ENCODE data around the gene TCEAL4. TPM values are rescaled to one million over a fixed set of nuclear protein-coding genes. Genes with fewer than 3 reads are reported as not detected.
"Not testable (repeated sequence)": the region's sequence is repeated elsewhere in the genome, so short reads cannot be mapped to it uniquely, and the experiment has no call there.

The TCEAL4 gene
- polyA plus RNA-seq, 10 donors = 75.0 to 110 (median 87.5) TPM

DNA sequence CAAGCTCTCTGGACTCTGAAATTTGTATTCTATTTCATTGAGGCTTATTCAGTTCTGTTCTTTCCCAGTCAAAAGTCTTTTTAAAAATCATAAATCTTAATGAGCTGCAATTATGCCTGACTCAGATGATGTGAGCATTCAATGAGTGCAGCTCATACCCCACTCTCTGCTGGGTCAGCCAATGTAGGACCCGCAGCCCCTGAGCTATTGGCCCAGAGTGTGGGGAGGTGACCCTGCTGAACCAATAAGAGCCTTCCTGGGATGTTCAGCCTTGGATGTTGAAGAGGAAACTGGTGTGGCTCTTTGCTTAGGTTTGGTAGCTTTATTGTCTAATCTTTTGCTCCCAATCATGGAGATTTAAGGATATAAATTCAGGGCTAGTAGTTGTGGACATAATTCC lies 12.1 kb upstream of the TCEAL4 start:
- no peak for DNase-seq

DNA sequence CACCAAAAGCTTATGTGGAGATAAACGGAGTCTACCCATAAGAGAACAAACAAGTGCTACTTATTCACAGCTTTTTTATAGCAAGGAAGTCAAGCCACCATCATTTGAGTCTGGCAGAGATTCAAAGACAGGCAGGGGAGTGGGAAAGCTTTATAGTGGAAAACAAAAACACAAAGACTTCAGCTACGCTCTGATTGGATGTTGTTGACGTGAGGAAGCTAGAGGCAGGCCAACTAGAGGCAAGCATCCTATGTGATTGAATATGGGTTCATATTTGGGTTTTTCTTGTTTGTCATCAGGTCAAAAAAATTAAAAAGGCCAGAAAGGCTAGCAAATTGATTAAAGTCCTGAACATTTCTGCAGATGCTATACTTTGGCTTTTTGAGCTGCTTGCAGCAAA lies 719 bp upstream of the TCEAL4 start:
- peak in 1 of 3 donors; percentile 10 for DNase-seq

DNA sequence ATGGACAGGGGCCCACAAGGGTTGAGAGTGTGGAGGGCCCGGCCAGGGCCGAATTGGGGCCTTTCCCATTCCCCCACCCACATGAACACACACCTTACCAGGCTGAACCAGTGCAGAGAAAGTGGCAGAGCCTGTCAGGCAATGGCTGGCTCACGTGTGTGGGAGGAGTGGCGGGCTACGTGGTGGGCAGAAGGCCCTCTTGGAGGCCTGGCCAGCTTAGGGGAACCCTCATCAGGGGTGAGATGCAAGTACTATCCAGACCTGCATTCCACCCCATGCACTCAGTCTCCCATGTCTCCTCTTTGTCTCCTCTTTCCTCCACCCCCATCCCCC lies 965 bp downstream of the TCEAL4 start:
- peak in 1 of 3 donors; percentile 45 for DNase-seq

DNA sequence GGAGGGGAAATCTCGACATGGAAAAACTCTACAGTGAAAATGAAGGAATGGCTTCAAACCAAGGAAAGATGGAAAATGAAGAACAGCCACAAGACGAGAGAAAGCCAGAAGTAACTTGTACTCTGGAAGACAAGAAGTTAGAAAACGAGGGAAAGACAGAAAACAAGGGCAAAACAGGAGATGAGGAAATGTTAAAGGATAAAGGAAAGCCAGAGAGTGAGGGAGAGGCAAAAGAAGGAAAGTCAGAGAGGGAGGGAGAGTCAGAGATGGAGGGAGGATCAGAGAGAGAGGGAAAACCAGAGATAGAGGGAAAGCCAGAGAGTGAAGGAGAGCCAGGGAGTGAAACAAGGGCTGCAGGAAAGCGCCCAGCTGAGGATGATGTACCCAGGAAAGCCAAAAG lies 1.3 kb downstream of the TCEAL4 start:
- no peak for DNase-seq

DNA sequence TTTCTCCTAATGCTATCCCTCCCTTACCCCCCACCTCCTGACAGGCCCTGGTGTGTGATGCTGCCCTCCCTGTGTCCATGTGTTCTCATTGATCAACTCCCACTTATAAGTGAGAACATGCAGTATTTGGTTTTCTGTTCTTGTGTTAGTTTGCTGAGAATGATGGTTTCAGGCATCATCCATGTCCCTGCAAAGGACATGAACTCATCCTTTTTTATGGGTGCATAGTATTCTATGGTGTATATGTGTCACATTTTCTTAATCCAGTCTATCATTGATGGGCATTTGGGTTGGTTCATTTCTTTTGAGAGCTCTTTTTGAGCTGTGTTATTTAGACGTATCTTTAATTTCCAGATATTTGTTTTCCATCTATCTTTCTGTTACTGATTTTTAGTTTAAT lies 7.0 kb downstream of the TCEAL4 start:
- not testable (repeated sequence) for DNase-seq

DNA sequence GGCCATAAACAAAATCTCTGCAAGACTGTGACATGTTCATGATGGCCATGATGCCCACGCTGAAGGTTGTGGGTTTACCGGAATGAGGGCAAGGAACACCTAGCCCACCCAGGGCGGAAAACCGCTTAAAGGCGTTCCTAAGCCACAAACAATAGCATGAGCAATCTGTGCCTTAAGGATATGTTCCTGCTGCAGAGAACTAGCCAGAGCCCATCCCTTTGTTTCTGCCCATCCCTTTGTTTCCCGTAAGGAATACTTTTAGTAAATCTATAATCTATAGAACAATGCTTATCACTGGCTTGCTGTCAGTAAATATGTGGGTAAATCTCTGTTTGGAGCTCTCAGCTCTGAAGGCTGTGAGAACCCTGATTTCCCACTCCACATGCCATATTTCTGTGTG lies 9.9 kb downstream of the TCEAL4 start:
- not testable (repeated sequence) for DNase-seq

DNA sequence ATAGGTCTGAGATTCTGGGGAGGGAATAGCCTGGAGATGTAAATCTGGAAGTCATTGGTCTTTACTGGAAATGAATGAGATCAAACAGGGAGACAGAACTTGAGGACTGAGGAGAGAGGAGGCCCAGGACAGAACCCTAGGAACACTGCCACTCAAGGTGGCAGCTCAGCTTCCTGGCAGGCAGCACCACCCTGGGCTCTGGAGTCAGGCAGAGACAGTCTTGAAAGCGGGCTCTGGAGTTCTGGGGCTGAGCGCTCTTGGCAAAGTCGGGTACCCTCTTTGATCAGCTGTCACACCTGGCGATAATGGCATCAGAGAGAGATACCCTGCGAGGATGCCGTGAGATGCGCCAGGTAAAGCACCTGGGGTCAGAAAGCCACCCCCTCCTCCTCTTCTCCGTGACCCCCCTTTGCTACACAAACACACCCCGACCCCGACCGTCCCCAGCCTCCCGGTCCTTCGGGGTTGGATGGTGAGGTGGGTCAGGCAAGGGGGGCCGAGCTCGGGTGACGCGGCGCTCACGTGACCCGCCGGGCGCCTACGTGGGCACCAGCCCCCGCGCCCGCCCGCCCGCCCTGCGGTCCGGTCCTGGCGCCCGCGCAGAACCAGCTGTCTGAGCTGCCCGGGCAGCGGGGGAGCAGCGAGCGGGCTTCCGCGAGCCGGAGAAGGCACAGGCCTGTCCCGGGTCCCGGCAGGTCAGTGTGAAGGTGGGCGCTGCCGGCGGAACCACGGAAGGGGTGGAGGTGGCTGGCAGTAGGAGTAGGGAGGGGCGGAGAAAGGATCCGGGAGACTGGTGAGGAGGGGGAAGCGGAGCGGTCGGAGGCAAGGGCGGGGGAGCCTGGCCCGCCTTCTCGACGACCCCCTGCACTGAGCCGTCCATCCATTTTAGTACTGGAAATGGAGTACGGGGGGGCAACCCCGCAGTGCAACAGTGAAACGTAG lies 22.3 kb downstream of the TCEAL4 start, which contains the start of gene TCEAL3:
Gene TCEAL3, plus strand, starts transcription at position 600 of the 942 bp plus-strand sequence. CDS start 1,102 bp downstream, outside the sequence.
- peak in 1 of 3 donors; percentile 72 for DNase-seq

DNA sequence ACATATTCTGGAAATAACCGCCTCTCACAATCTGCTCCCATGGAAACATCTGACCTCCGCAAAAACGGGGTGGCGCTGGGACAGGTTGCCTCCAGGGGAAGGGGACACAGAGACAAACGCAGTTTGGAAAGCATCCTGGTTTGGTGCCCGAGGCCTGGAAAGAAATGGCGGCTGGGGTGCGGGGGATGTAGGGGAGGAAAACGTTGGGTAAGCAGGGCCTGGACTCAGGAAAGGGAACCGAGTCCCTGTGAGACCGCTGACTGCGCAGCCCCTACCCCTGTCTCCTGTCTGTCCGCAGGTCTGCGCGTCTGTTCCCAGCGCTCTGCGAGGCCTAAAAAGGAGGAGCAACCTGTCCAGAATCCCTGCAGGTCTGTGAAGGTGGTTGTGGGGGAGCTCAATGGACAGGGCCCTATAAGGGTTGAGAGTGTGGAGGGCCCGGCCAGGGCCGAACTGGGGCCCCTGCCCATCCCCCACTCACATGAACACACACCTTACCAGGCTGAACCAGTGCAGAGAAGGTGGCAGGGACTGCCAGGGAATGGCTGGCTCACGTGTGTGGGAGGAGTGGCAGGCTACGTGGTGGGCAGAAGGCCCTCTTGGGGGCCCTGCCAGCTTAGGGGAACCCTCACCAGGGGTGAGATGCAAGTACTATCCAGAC lies 23.1 kb downstream of the TCEAL4 start:
- no peak for DNase-seq

DNA sequence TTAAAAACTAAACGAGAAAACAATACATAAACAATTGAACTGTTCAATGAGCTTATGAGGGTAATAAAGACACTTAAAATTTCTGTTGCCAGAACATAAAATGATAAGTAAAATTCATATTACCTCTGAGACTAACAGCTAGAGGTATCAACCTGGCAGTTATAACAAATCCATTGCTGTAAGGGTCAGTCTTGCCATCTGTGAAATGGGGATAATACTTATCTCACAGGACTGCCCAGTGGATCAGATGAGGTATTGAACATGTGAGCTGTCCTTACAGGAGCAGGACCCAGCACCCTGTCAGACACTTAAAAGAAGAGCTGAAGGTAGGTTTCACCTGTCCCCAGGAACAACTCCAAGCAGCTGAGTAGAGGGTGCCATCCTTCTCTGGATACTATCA lies 25.0 kb downstream of the TCEAL4 start:
- no peak for DNase-seq

DNA sequence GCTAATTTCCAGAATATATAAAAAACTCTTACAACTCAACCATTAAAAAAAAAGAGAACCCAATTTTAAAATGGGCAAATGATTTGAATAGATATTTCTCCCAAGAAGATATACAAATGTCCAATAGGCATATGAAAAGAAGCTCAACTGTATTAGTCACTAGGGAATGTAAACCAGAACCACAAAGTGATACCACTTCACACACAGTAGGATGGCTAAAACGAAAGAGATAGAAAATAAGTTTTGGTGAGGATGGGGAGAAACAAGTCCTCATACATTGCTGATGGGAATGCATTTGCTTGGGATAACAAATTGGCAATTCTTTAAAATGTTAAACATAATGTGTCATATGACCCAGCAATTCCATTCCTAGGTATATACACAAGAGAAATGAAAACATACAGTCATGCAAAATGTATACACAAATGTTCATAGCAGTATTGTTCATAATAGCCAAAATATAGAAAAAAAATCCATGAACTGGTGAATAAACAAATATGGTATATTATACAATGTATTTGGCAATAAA lies 28.1 kb downstream of the TCEAL4 start:
- DNase-seq = no peak

DNA sequence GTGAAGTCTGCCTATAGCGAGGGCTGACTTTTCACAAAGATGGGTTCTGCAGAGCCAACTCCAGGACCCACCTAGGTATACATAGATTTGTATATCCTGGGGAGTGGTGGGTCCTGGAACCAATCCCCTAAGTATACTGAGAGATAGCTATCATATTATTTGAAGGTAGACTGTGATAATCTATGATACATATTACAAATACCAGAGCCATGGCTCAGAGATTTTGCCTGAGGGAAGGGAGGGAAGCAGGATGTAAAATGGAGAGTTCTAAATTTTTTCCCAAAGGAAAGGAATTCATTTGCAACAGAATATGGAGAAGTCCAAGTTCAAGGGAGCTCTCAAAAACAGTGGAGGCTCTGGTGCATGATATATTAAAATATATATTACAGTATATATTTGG lies 29.7 kb downstream of the TCEAL4 start:
- DNase-seq = no peak

DNA sequence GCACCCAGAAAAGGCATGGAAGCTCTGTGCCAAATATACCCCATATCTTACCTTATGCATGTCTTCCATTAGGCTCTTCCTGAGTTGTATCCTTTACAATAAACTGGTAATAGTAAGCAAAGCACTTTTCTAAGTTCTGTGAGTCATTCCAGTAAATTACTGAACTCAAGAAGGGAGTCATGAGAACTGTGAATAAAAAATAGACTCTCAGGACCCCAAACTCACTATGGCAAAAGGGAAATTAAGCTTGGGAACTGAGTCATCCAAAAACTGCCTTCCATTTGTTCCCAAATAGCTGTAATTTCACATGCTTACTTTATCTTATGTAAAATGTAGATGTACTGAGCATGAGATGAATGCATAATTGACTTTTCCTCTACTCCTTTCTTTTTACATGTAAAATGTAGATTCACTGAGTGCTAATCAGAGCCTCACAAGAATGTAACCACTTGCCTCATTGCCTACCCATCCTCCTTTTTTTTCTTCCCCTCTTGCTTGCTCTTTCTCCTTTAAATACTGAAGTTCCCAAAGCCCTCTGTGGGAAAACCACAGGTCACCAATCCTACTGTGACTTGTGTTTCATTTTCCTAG lies 30.6 kb downstream of the TCEAL4 start:
- DNase-seq = no peak

DNA sequence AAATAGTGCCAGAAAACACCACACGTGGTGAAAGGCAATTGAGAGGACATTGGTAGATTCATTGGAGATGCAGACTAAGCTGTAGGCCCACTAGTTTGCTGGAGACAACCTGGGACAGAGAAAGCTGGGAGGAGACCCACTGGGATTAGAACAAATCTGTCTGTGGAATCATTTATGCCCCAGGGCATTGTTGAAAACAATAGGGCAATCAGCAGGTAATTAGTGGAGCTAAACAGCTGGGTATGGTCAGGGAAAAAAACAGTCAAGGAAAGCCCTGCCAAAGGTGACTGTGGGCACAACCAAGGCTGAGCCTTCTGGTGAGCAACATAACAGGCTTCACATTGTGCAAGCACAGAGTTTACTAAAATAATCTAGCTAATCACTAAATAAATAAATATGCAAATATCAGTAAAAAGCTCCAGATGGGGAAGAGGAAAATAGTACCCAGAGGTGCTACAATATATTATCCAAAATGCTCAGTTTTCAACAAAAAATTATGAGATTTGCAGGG lies 31.4 kb downstream of the TCEAL4 start:
- no peak for DNase-seq

DNA sequence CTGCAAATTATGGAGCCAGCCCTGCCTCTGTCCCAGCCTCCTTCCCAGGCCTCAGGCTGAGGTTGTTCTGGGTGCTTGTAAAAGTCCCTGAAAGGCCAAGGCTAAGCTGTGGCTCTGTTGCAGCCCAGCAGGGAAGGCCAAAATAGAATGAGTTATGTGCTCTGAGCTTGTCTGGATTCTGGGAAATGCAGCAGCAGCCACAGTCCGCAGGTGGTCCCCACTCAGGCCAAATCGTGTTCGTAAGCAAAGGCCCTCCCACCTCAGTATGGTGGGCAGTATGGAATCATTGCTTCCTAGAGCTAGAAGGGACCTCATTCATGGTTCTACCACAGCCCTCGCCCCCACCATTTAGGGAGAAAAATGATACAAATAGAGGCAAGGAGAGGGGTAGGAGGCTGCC lies 38.8 kb downstream of the TCEAL4 start:
- no peak for DNase-seq

DNA sequence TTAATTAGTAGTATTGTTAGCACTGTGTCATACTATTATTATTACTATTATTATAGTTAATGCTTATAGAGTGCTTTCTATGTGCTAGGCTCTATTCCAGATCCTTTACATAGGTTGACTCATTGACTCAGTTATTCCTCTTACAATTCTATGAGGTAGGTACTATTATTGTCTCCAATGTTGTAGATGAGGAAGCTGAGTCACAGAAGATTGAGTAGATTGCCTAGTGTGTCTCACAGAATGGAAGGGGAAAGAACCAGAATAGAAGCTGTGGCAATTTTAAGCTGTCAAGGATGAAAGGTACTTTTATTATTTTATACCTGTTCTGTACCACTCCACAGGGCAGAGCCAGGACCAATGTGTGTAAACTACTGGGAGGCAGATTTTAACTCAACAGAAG lies 41.5 kb downstream of the TCEAL4 start:
- no peak for DNase-seq

DNA sequence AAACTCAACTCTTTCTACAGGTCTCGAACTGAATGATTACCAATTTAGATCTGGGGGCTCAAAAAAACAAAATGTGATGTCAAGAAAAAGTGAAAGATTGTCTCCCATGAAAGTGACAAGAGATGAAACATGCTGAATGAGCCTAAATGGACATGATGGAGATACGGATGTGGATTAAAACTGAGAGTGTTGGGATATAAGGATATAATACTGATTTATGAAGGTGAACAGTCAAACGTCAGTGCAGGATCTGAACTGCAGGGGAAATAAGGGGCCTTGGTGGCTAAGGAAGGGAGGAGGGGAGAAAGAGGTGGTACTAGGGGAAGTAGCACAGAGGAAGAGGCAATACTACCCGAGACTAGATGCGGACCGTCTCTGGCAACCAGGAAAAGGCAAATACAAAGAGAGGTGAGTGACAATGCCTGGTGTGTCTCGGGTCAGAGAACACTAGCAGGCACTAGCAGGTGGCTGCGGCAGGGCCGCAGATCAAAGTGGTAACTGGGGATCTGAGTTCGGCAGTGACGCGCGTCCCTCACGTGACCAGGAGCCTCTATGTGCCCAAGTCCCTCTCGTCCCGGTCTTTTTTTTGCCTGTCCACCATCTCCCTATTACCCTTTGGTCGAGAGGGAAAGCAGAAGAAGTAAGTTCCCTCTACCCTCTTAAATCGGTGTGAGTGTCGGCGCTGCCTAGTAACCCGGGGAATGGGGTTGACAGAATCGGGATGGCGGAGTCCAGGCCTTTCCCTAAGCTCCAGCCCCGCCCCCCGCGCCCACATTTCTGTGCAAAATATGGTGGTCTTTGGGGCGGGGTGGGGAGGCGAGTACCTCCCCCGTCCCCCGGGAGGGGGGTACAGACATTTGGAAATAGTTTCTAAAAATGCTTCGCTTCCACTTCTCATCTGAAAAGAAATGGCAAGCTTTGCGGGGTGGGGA lies 43.3 kb downstream of the TCEAL4 start, which contains the start of gene TCEAL1:
Gene TCEAL1, plus strand, starts transcription at position 590 of the 932 bp plus-strand sequence. CDS start 942 bp downstream, outside the sequence.
- DNase-seq = peak; percentile 53 to 90 (median 74)

DNA sequence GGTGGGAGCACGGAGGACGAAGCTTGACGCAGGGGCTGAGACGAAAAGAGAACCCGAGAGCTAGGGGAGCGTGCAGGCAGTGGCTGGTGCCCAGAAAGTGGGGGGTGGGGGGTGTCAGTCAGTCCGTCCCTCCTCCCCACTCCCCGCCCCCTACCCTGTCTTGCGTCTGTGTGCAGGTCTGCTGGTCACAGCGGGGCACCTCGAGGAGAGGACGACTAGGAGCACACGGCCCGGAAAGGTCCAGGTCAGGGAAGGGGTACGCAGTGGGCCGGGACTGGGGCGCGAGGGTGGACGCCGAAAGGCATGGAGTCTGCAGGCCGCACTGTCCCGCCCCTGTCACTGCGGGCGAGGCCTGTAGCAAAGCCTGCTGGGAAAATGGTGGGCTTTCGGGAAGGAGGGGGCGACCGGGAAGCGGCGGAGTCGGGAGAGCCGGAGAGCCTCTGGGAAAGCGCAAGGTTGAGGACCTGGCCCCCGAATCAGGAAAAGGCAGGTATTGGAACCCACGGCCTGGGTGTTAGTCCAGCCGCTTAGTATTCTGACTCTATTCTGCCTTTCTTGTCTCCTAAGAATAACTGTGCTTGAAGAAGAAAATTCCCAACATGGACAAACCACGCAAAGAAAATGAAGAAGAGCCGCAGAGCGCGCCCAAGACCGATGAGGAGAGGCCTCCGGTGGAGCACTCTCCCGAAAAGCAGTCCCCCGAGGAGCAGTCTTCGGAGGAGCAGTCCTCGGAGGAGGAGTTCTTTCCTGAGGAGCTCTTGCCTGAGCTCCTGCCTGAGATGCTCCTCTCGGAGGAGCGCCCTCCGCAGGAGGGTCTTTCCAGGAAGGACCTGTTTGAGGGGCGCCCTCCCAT lies 44.2 kb downstream of the TCEAL4 start:
- peak; percentile 66 to 94 (median 82) for DNase-seq

DNA sequence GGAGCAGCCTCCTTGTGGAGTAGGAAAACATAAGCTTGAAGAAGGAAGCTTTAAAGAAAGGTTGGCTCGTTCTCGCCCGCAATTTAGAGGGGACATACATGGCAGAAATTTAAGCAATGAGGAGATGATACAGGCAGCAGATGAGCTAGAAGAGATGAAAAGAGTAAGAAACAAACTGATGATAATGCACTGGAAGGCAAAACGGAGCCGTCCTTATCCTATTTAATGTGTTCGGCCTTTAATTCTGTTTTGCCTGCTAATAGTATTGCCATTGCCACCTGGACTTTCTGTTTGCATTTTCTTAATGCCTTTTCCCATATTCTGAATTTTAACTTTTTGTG lies 44.8 kb downstream of the TCEAL4 start:
- DNase-seq = no peak

DNA sequence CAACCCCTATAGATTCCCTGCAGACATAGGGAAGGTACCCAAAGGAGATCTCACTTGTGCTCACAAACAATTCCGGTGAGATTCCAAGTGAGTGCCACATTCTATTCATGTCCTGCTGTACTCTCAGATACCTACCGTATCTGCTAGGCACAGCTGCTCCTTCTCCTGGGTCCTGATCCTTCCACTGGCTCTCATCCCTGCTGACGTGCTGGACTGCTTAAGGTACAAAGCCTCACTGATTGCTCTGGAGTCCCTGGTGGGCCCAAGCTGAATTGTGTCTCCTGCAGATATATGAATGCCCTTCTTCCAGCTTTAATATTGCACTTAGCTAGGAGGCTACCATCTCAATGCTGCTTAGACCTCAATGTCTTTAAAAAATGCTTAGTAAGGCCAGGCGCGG lies 45.8 kb downstream of the TCEAL4 start:
- DNase-seq = no peak

DNA sequence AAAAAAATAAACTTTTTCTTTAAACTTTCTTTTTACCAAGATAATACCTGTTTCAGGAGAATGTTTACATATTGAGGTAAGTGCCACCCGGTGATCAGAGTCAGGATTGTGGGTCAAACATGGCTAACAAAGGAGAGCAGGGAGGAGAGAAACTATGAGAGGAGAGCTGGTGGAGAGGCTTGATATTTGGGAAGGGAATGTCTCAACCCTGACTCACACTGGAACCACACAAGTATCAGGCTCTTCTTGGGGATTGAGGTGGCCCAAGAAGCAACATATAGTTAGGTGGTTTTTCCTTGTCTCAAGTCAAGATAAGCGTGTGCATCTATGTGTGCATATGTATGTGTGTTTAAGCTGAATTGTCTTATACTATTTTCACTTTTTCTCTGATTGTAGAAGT lies 50.1 kb downstream of the TCEAL4 start:
- no peak for DNase-seq

All from muscle of back (tissue), 11 donors.